Natural killer cell treated with Interleukin-12 subunit alpha and Interleukin-12 subunit beta and Interleukin-15 and Interleukin-18, amount 100 ng/mL, for 72 hours (primary cell): ENCODE results near the gene NEURL3. TPM values are rescaled to one million over a fixed set of nuclear protein-coding genes. Genes with fewer than 3 reads are reported as not detected.
A peak's percentile ranks its signal among the peaks of the same experiment; 100 is the strongest.

ENCODE experiments used
- ATAC-seq, 2 donors: fragments of 150-1000 bp; cut with Tn5 transposase in 1 of 2; sonication (Bioruptor Pico), chemical (Tn5 transposase) in 1 of 2; 2 replicates each; pipeline ENCODE4 v1.10.0; 2021
- DNase-seq: peaks from one replicate; pipeline ENCODE4 v3.0.0; 2022; ENCODE audit warnings: low spot score
- H3K27ac Mint-ChIP-seq, 2 donors: 1 replicate in 1 of 2; 2 replicates in 1 of 2; pipeline ENCODE4 v1.8.0; 2022; ENCODE audit warnings: mixed read lengths in 2 of 2, mild to moderate bottlenecking in 1 of 2, moderate library complexity in 1 of 2
- H3K27me3 Mint-ChIP-seq, 2 donors: 1 replicate in 1 of 2; 2 replicates in 1 of 2; pipeline ENCODE4 v1.8.0; 2022; ENCODE audit warnings: mixed read lengths in 2 of 2
- H3K36me3 Mint-ChIP-seq: one replicate; pipeline ENCODE4 v1.8.0; 2022; ENCODE audit warnings: mixed read lengths
- H3K4me1 Mint-ChIP-seq, 2 donors: 1 replicate in 1 of 2; 2 replicates in 1 of 2; pipeline ENCODE4 v1.8.0; 2022; ENCODE audit warnings: low read depth in 2 of 2, mixed read lengths in 2 of 2, mild to moderate bottlenecking in 1 of 2
- H3K4me3 Mint-ChIP-seq: one replicate; pipeline ENCODE4 v1.8.0; 2022; ENCODE audit warnings: mixed read lengths
- H3K9me3 Mint-ChIP-seq: 2 replicates; pipeline ENCODE4 v1.8.0; 2022; ENCODE audit warnings: mixed read lengths
- total RNA-seq, 2 donors: library from RNA; stranded (reverse); gene quantifications; one replicate each; pipeline ENCODE4 v1.2.3, GENCODE V29; 2022

The NEURL3 gene
- total RNA-seq, 2 donors from 2014 or later = 0.64 TPM; not detected in 1

- ATAC-seq (no peak), DNase-seq (no peak)
- Mint-ChIP-seq H3K4me1 (peaks cover 51 to 52% of the 10 kb centered on the region in 2 donors), H3K27me3 (no peaks in the 10 kb centered on the region), H3K9me3 (no peaks in the 10 kb centered on the region), H3K27ac (peak overlapping the region; percentile 49 to 63), H3K4me3 (peak overlapping the region; percentile 50), H3K36me3 (peaks cover 17% of the 10 kb centered on the region)
Measured at GRCh38 chr2:96547203-96547641, 42.1 kb upstream of the NEURL3 start.

DNA sequence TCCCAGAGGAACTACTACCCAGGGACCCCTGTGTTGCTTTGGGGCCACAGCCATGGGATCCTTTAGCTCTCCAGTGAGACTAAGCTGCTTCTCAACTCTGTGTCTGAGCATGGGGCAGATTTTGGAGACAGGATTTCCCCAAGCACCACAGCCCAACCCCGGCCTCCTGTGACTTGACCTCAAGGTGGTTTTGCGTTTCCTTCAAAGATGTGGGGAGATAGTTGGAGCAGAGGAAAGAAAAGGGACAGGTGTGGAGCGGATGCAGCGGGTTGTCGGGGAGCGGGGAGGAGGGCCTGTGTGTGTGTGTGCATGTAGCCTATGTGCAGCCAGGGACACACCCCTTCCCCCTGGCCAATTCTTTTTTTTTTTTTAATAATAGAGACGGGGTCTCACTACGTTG lies 41.6 kb upstream of the NEURL3 start:
- DNase-seq (no peak), ATAC-seq (peak in 1 of 2 donors; percentile 22)
- peaks cover 51 to 52% of the 10 kb centered on the region in 2 donors for H3K4me1 Mint-ChIP-seq
- H3K9me3 Mint-ChIP-seq = no peaks in the 10 kb centered on the region
- peaks cover 17% of the 10 kb centered on the region for H3K36me3 Mint-ChIP-seq
- peak overlapping the region; percentile 77 for H3K4me3 Mint-ChIP-seq
- H3K27ac Mint-ChIP-seq = peak overlapping the region; percentile 61 to 72
- no peaks in the 10 kb centered on the region for H3K27me3 Mint-ChIP-seq

DNA sequence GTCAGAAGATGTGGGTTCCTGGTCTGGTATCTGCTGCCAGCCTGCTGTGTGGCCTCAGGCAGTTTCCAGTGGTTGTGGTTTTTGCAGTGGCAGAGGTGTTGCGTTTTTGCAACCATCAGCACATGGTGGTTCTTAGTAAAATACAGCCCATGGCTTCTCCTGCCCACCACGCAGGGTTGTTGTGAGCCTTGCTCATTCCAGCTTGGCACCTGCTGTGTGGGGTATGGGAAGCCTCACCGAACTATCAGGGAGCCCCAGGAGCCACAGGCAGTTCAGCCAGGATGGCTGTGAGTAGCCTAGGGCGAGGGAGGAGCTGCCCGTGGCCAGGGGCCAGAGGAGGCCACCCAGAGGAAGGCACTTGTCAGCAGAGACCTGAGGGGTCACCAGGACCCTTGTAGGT lies 41.2 kb upstream of the NEURL3 start:
- H3K27me3 Mint-ChIP-seq = no peaks in the 10 kb centered on the region
- DNase-seq (peak; percentile 78), ATAC-seq (peak; percentile 77)
- peak overlapping the region; percentile 61 to 72 for H3K27ac Mint-ChIP-seq
- peaks cover 52 to 56% of the 10 kb centered on the region in 2 donors for H3K4me1 Mint-ChIP-seq
- peaks cover 17% of the 10 kb centered on the region for H3K36me3 Mint-ChIP-seq
- peak overlapping the region; percentile 77 for H3K4me3 Mint-ChIP-seq
- H3K9me3 Mint-ChIP-seq = no peaks in the 10 kb centered on the region

- Mint-ChIP-seq H3K4me1 (peaks cover 70% of the 10 kb centered on the region in 2 donors), H3K27me3 (no peaks in the 10 kb centered on the region), H3K4me3 (peak overlapping the region; percentile 10), H3K36me3 (peaks cover 17% of the 10 kb centered on the region), H3K27ac (no peak overlapping the region), H3K9me3 (no peaks in the 10 kb centered on the region)
- ATAC-seq (no peak), DNase-seq (no peak)
Measured at GRCh38 chr2:96542357-96542977, 37.3 kb upstream of the NEURL3 start.

DNA sequence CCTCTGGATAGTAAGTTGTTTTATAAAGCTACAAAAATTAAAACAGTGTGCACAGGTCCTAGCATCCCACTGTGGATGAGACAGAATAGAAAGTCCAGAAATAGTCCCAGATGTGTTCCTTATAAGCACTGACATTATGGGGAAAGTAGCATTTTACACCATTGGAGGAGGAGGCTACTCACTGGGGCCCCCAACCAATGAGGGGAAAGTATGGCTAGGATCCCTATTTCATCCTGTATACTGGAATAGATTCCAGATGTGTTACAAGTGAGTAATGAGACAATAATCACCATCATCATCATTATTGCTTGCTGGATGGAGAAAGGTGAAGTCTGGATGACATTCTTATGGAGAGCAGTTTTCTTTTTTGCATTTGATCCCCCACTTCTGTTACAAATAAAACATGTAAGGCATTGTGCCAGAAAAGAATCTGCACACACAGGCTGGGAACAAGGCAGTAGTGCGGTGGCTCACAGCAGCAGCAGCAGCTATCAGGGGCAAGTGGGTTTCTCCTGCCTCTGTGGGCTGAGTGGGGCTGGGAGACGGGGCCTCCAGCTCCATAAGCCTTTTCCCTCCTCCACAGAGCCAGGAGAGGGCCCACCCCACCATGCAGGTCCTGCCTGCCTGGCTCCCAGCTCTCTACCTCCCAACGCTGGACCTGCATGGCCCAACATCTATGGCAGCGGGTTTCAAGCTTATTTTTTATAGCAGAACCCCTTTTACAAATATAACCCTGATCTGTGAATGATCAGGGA lies 36.4 kb upstream of the NEURL3 start:
- ATAC-seq = no peak
- peak overlapping the region; percentile 28 for H3K4me3 Mint-ChIP-seq

DNA sequence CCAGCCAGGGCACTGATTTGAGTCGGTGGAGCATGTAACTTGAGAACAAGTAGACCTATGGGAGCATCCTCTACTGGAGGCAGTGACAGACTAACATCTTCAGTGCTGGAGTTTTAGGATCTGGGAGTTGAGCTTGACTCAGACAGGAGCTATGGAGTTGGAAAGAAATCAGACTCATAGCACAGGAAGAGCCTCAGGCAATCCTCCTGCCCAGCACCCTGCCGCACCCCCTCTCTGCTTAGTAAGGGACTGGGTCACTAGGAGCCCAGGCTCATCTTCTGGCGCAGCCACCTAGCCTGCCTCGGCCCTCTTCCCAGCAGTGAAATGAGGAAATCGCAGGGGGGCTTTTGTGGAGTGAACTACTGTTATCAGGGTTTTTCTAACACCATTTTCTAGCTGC lies 35.0 kb upstream of the NEURL3 start:
- peaks cover 59 to 62% of the 10 kb centered on the region in 2 donors for H3K4me1 Mint-ChIP-seq
- peak overlapping the region; percentile 72 to 88 for H3K27ac Mint-ChIP-seq
- H3K27me3 Mint-ChIP-seq = no peaks in the 10 kb centered on the region
- peak overlapping the region; percentile 85 for H3K4me3 Mint-ChIP-seq
- H3K36me3 Mint-ChIP-seq = peaks cover 17% of the 10 kb centered on the region
- H3K9me3 Mint-ChIP-seq = no peaks in the 10 kb centered on the region
- no peak for ATAC-seq
- no peak for DNase-seq

More for the DNA sequence above, 36.4 kb upstream of the NEURL3 start:
- Mint-ChIP-seq H3K4me1 (peaks cover 61 to 64% of the 10 kb centered on the region in 2 donors), H3K27ac (no peak overlapping the region), H3K27me3 (no peaks in the 10 kb centered on the region), H3K36me3 (peaks cover 17% of the 10 kb centered on the region), H3K9me3 (no peaks in the 10 kb centered on the region)
- DNase-seq = no peak

DNA sequence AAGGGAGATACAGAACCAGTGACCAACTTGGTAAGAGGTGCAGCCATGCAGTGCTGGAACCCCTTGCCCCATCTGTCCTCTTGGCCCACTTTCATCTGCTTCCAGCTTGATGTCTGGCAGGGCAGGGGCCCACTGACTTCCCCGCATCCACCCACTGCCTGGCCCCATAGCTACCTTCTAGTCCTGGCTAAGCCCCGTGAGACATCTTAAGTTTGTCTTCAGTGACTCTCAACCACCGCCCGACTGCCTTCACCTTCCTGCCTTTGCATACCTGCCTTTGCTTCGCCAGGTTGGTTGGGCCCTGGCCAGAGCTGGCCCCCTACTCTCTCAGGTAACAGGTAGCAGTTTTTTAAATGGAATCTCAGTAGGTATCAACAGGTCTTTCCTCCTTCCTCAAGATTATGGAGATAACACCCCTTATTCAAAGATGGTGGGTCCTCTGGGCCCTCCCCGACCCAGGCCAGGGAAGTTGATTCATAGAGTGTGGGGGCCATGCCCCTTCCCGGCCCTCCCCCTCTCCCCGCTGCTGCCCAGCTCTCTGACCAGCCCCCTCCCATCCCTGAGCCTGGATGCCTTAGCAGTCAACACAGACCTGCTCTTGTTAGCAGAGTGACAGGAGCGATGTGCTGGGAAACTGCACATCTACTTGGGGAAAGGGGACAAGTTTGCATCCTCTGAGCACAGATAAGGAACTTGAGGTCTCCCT lies 34.2 kb upstream of the NEURL3 start:
- H3K36me3 Mint-ChIP-seq = peaks cover 12% of the 10 kb centered on the region
- no peak for DNase-seq
- H3K27ac Mint-ChIP-seq = peak overlapping the region; percentile 72 to 88
- H3K9me3 Mint-ChIP-seq = no peaks in the 10 kb centered on the region
- ATAC-seq = no peak
- peak overlapping the region; percentile 85 for H3K4me3 Mint-ChIP-seq
- peaks cover 57% of the 10 kb centered on the region in 2 donors for H3K4me1 Mint-ChIP-seq
- H3K27me3 Mint-ChIP-seq = no peaks in the 10 kb centered on the region

DNA sequence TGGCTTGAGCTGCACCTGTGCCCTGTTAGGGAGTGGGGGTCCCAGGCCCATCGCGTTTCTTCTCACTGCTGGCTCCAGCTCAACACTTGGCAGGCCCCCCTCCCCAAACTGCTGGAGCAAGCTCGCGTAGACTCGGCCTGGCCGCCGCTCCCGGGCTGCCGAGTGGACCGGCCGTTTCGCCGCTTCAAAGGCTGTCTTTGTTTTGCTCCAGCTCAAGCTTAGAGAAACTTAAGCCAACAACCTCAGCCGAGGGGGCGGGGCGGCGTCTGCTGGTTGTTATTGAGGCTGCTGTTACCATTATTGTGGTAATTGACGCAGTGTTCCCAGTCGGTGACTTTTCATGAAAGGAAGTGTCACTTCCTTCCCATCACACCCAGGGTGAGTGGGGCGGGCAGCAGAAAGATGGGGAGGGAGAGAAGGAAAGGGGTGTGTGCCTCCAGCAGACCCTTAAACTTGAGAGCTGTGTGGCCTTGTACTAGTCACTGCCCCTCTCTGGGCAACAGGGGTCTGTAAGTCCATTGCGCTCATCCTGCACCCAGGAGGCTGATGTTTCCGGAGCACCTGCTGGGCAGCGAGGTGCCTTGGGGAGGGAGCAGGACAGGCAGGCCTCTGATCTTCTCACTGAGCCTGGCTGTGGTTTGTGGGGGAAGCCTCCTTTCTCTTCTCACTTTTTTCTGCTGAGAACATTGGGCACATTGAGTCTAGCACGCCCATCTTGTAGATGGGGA lies 33.5 kb upstream of the NEURL3 start:
- peak; percentile 43 to 49 for ATAC-seq
- no peaks in the 10 kb centered on the region for H3K27me3 Mint-ChIP-seq
- no peaks in the 10 kb centered on the region for H3K9me3 Mint-ChIP-seq
- H3K4me1 Mint-ChIP-seq = peaks cover 54 to 57% of the 10 kb centered on the region in 2 donors
- H3K4me3 Mint-ChIP-seq = peak overlapping the region; percentile 85
- peaks cover 5% of the 10 kb centered on the region for H3K36me3 Mint-ChIP-seq
- DNase-seq = peak; percentile 89
- peak overlapping the region; percentile 72 to 88 for H3K27ac Mint-ChIP-seq

GRCh38 chr2:96537734-96538486 lies 32.8 kb upstream of the NEURL3 start:
- DNase-seq = no peak
- no peaks in the 10 kb centered on the region for H3K9me3 Mint-ChIP-seq
- H3K36me3 Mint-ChIP-seq = no peaks in the 10 kb centered on the region
- H3K27ac Mint-ChIP-seq = peak overlapping the region; percentile 72 to 88
- ATAC-seq = peak in 1 of 2 donors; percentile 0
- no peaks in the 10 kb centered on the region for H3K27me3 Mint-ChIP-seq
- peaks cover 46 to 54% of the 10 kb centered on the region in 2 donors for H3K4me1 Mint-ChIP-seq
- peak overlapping the region; percentile 85 for H3K4me3 Mint-ChIP-seq

GRCh38 chr2:96537066-96537733 lies 32.0 kb upstream of the NEURL3 start:
- DNase-seq = peak; percentile 99
- peak; percentile 79 to 87 for ATAC-seq

DNA sequence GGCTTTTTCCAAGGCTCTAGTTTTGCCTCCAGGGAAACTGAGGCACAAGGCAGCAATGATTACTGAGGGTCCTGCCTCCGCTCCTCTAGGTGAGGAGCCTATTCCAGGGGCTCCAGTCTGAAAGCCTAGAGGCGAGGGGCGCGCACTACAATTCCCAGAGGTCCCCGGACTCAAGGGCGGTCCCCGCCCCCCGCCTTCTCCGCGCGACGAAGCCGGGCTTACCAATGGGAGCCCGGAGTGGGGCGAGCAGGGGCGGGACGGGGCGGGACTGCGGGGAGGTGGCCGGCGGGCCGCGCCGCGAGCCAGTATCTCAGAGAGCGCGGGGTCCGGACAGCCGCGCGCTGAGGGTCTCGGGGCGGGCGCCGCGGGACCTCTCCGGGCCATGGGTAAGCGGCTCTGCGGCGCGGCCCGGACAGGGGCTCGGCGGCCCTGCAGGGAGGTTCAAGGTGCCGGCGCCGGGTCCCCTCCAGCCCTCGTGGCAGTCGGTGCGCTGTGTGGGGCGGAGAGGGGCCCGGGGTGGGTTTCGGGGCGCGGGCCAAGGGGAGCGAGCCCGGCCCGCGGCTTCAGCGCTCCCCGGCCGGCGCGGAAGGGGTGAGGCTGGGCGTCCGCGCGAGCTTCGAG lies 31.4 kb upstream of the NEURL3 start, which contains the start of gene ARID5A:
Gene ARID5A (plus strand): TSS at position 308 of the 621 bp plus-strand sequence. CDS start 75 bp downstream, at position 383.
- H3K4me1 Mint-ChIP-seq = peaks cover 55 to 57% of the 10 kb centered on the region in 2 donors
- H3K4me3 Mint-ChIP-seq = peak within 1 kb of the TSS; percentile 85
- ATAC-seq (peak; percentile 83 to 86), DNase-seq (peak; percentile 94)
- H3K9me3 Mint-ChIP-seq = no peaks in the 10 kb centered on the region
- H3K36me3 Mint-ChIP-seq = no peaks in the 10 kb centered on the region
- no peaks in the 10 kb centered on the region for H3K27me3 Mint-ChIP-seq
- peak within 1 kb of the TSS; percentile 72 to 90 for H3K27ac Mint-ChIP-seq

More at GRCh38 chr2:96537066-96537733, 32.0 kb upstream of the NEURL3 start:
- no peaks in the 10 kb centered on the region for H3K27me3 Mint-ChIP-seq
- H3K4me3 Mint-ChIP-seq = peak overlapping the region; percentile 85
- peak overlapping the region; percentile 72 to 88 for H3K27ac Mint-ChIP-seq
- H3K36me3 Mint-ChIP-seq = no peaks in the 10 kb centered on the region
- peaks cover 48 to 56% of the 10 kb centered on the region in 2 donors for H3K4me1 Mint-ChIP-seq
- no peaks in the 10 kb centered on the region for H3K9me3 Mint-ChIP-seq

- H3K27me3 Mint-ChIP-seq = no peaks in the 10 kb centered on the region
- ATAC-seq = no peak
Measured at GRCh38 chr2:96535331-96535730, 30.2 kb upstream of the NEURL3 start.

More at GRCh38 chr2:96535331-96535730, 30.2 kb upstream of the NEURL3 start:
- peaks cover 60 to 61% of the 10 kb centered on the region in 2 donors for H3K4me1 Mint-ChIP-seq
- H3K27ac Mint-ChIP-seq = peak overlapping the region; percentile 72 to 90
- no peak overlapping the region for H3K4me3 Mint-ChIP-seq
- no peak for DNase-seq
- H3K9me3 Mint-ChIP-seq = no peaks in the 10 kb centered on the region
- H3K36me3 Mint-ChIP-seq = no peaks in the 10 kb centered on the region
